ENCODE results near the gene CYTH1.
A peak's percentile ranks its signal among the peaks of the same experiment; 100 is the strongest.

Gene CYTH1

DNA sequence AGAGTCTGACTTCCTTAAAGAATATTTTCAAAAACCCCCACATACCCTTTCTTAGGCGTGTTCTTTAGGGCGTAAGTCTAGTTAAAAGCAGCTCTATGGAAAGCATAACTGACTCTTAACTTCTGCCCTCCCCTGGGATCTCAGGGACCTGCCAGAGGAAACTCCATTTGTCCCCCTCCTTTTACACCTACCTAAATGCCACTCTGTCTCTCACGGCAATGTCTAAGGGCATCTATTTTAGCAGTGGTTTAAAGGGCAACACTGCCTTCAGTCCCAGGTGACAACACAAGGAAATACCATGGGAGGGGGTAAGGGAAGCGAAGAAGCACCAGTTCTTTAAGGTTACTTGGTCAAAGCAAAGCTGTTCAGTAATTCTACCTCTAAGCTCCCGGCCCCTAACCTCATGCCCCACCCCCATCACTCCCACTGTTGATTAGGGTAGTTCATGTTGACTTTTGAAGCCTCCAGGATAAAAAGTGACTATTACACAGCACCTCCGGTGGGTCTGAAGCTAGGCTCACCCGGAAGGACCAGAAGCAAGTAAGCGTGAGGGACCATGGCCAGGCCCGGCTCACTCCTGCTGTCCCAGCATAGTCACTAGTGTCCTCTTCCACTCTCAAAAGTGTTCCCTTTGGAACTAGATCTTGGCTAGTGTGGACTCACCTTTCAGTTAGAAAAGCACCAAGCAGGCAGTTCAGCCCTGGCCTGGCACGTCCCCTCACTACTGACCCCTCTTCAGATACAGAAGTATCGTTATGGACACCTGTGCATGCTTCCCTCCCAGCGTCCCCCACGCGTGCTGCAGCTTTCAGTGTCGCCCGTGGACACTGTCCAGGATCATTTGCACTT, 47.1 kb downstream of the CYTH1 start:
- no peak for DNase-seq (ENCODE audit: low read depth in 2 of 2)

DNA sequence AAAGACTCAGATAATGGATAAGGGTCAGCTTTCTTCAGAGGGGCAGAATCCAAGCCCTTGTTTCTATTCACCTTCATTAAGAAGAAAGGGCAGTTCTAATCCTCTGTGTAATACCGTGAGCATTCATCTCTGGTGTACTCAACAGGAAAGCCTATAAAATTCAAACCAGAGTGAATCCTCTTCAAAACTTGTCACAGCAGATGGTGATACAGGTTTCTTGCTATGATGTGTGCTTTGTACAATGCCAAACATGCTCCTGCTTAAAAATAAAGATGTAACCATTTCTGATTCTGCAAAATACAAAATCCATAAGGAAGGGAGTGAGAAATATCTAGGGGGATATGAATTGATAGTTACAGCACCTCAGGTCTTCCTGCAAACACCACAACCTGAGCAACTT, 49.7 kb downstream of the CYTH1 start:
- no peak for DNase-seq (ENCODE audit: low read depth in 2 of 2)

- DNase-seq (ENCODE audit: low read depth in 2 of 2): no peak
Measured at GRCh38 chr17:78731904-78732303, 50.2 kb downstream of the CYTH1 start.

DNA sequence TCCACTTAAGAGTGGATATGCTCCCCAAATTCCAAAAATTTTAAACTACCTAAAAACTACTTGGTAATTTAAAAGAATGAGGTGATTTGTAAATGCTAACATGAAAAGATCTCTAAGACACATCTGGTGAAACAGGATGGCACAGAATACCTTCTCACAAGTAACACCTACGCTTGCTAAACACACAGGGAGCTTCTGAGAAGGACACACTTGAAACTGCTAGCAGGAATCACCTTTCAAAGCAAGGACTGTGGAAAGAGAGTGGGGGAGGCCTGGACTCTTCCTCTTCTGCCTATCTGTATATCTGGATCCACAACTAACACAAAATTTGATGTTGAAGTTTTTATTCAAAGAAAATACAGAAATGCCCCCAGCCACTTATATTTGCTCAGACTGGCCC, 52.4 kb downstream of the CYTH1 start:
- no peak for DNase-seq (ENCODE audit: low read depth in 2 of 2)

- DNase-seq (ENCODE audit: low read depth in 2 of 2): no peak
Measured at GRCh38 chr17:78728495-78728894, 53.6 kb downstream of the CYTH1 start.

DNA sequence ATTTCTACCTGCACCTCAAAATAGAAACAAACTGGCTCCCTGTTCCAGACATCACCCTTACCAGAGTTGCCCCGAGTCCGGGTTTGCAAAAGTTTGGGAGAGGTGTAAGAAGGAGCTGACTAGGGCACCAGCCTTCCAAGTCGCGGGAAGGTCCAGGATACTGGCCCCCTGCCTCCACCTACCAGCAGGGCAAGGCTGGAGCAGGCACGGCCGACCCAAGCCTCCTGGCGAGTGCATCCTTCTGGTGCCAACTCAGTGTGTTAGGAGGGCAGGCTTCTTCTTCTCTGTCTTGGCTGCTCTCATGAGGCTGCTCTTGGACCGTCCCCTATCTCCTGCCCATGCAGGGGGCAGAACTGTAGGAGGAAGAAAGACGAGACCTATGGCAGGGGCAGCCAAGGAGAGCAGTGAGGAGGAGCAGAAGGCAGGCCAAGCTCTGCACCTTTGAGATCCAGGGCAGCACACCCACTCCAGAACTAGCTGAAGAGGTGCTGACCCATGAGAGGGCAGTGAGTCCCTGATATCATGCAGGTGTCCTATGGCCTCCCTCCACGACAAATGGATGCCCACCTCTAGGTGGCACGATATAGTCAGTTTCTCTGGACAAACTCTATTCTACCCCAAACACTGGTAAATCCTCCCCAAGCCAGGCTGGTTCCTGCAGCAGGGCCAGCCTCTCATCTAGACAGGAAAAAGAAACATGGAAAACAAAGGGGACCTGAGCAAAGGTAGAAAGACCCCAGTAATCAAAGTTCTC, 54.4 kb downstream of the CYTH1 start:
- no peak for DNase-seq (ENCODE audit: low read depth in 2 of 2)

DNA sequence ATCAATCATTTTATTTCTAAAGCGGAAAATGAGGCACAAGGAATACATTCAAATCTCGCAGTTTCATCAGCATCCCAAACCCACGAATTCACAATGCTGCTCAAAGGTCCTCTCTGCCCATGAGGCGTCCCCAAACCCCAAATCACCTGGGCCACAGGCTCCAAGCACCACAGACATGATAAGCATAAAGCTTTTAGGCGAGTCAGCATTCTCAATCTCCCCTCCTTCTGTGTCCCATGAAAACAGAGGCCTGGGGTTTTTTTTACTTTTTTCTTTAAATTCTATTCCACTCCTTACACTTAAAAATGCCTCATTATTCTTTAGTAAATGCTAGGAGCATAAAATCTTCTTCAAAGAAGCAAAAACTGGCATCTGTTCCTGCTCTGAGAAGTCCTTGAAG, 55.0 kb downstream of the CYTH1 start:
- DNase-seq (ENCODE audit: low read depth in 2 of 2): no peak

DNA sequence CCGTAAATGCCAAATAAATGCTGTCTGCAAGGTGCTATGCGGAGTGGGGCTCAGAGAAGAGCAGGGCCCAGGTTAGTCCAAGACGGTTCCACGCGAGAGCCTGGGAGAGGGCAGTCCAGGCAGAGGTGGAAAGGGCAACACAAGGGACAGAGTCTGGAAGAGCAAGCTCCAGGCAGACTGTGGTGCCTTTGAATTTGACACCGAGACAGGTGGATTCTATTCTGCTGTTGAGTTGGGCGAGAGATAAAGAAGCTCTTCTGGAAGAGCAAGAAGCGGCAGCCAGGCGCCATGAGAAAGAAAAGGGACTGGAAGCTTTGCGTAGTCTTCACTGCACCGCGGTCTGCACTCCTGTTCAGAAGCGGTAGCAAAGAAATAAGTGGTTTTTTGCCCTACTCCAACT, 55.6 kb downstream of the CYTH1 start:
- DNase-seq (ENCODE audit: low read depth in 2 of 2): no peak

GRCh38 chr17:78725448-78726021, 56.5 kb downstream of the CYTH1 start:
- no peak for DNase-seq (ENCODE audit: low read depth in 2 of 2)

GRCh38 chr17:78724999-78725398, 57.1 kb downstream of the CYTH1 start:
- no peak for DNase-seq (ENCODE audit: low read depth in 2 of 2)

GRCh38 chr17:78724544-78724943, 57.5 kb downstream of the CYTH1 start:
- no peak for DNase-seq (ENCODE audit: low read depth in 2 of 2)

DNA sequence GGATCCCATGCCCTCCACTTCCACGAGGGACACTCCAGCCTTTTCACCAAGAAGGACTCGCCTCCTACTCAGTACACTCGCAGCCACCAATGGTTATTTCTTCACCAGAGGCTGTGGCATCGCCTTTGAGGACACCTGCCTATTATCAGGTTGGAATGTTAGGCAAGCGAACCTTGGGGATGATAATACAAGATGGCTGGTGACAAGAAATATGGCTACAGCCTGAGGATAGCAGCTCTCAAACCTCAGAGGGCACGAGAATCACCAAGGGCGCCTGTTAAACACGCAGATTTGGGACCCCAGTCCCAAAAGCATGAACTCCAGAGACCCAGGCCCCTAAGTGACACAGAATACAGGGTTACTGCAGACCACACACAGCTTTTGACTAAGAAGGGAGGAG, 58.1 kb downstream of the CYTH1 start:
- no peak for DNase-seq (ENCODE audit: low read depth in 2 of 2)

DNA sequence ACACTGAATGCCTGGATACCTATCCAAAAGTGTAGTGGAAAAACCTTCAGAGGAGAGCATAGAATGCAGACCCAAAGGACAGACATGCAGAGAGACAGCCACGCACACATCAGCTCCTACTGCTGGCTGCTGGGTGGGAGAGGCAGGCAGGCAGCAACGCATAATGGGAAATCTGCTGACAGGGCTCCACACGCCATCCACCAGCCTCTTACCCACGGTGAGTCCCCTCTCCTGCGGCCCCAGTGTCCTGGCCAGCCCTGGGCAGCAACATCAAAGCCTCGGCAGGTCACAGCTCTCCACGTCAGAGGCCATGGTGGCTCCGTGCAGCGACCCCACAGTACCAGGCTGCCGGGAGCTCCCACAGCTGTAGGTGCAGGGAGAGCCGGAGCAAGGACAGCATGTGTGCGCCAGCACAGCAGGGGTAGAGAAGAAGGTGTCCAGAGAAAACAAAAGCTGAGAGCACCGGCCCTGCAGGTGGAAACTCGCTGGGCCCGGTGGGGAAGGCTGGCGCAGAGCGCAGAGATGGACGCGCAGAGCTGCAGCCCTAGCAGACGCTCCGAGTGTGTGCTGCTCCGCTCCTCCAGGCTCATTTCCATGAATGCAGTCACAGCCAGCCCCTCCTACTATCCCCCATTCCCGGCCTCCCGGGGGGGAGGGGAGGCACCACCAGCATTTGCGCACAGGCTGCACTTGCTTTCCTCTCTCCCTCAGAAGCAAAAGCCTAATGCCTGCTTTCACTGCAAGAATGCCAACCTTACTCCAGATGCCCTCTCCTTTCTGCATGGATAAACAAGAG, 58.9 kb downstream of the CYTH1 start:
- DNase-seq (ENCODE audit: low read depth in 2 of 2): no peak

- no peak for DNase-seq (ENCODE audit: low read depth in 2 of 2)
Measured at GRCh38 chr17:78722246-78722761, 59.8 kb downstream of the CYTH1 start.

GRCh38 chr17:78719630-78720298, 62.3 kb downstream of the CYTH1 start:
- no peak for DNase-seq (ENCODE audit: low read depth in 2 of 2)

GRCh38 chr17:78718575-78719208, 63.4 kb downstream of the CYTH1 start:
- DNase-seq (ENCODE audit: low read depth in 2 of 2): no peak

- DNase-seq (ENCODE audit: low read depth in 2 of 2): no peak
Measured at GRCh38 chr17:78717431-78717980, 64.6 kb downstream of the CYTH1 start.

GRCh38 chr17:78716814-78717393, 65.2 kb downstream of the CYTH1 start:
- DNase-seq (ENCODE audit: low read depth in 2 of 2): peak; percentile 19 to 30

- DNase-seq (ENCODE audit: low read depth in 2 of 2): no peak
Measured at GRCh38 chr17:78716292-78716691, 65.8 kb downstream of the CYTH1 start.

- no peak for DNase-seq (ENCODE audit: low read depth in 2 of 2)
Measured at GRCh38 chr17:78715876-78716275, 66.2 kb downstream of the CYTH1 start.

All from stimulated activated CD4-positive, alpha-beta T cell treated with anti-CD3 and anti-CD28 coated beads, Interleukin-1b, Interleukin-23, amount 100 ng/mL, for 4 hours (primary cell).